Stimulated activated CD8-positive, alpha-beta memory T cell treated with anti-CD3 and anti-CD28 coated beads, Interleukin-12 subunit alpha, Interleukin-12 subunit beta, amount 100 ng/mL, for 1 hour (primary cell): ENCODE results near the gene ECSCR.
"Not testable (repeated sequence)": the region's sequence is repeated elsewhere in the genome, so short reads cannot be mapped to it uniquely, and the experiment has no call there.

Experiments
- DNase-seq: peaks from one replicate; pipeline ENCODE4 v3.0.0-alpha.2; 2020; ENCODE audit warnings: low read depth

Gene ECSCR

GRCh38 chr5:139462586-139463276 lies at the start of gene ECSCR:
Gene ECSCR (minus strand): TSS chr5:139462743. CDS start chr5:139462670, 73 bp downstream.
- DNase-seq: no peak

GRCh38 chr5:139504722-139505121 lies 42.2 kb upstream of the ECSCR start:
- not testable (repeated sequence) for DNase-seq

GRCh38 chr5:139503879-139504278 lies 41.3 kb upstream of the ECSCR start:
- not testable (repeated sequence) for DNase-seq

- not testable (repeated sequence) for DNase-seq
Measured at GRCh38 chr5:139503036-139503817, 40.7 kb upstream of the ECSCR start.

GRCh38 chr5:139501381-139501780 lies 38.8 kb upstream of the ECSCR start:
- no peak for DNase-seq

GRCh38 chr5:139495638-139496435 lies 33.3 kb upstream of the ECSCR start:
- no peak for DNase-seq

- DNase-seq: no peak
Measured at GRCh38 chr5:139494832-139495231, 32.3 kb upstream of the ECSCR start.

GRCh38 chr5:139494256-139494655 lies 31.7 kb upstream of the ECSCR start:
- DNase-seq: no peak

- DNase-seq: no peak
Measured at GRCh38 chr5:139492700-139493192, 30.2 kb upstream of the ECSCR start.

- DNase-seq: no peak
Measured at GRCh38 chr5:139488260-139488659, 25.7 kb upstream of the ECSCR start.

GRCh38 chr5:139486201-139486600 lies 23.7 kb upstream of the ECSCR start:
- no peak for DNase-seq

- DNase-seq: not testable (repeated sequence)
Measured at GRCh38 chr5:139482890-139483208, 20.3 kb upstream of the ECSCR start.

GRCh38 chr5:139482050-139482889 lies 19.7 kb upstream of the ECSCR start, which contains the start of gene STING1:
Gene STING1 (minus strand): TSS chr5:139482758. CDS start chr5:139481704, 1,054 bp downstream.
- DNase-seq: peak; percentile 47

- no peak for DNase-seq
Measured at GRCh38 chr5:139481580-139482049, 19.1 kb upstream of the ECSCR start.

GRCh38 chr5:139481122-139481533 lies 18.6 kb upstream of the ECSCR start:
- DNase-seq: no peak

- not testable (repeated sequence) for DNase-seq
Measured at GRCh38 chr5:139479729-139480128, 17.2 kb upstream of the ECSCR start.

GRCh38 chr5:139478657-139479423 lies 16.3 kb upstream of the ECSCR start:
- not testable (repeated sequence) for DNase-seq

GRCh38 chr5:139475865-139476617 lies 13.5 kb upstream of the ECSCR start:
- DNase-seq: no peak

- DNase-seq: no peak
Measured at GRCh38 chr5:139474890-139475791, 12.6 kb upstream of the ECSCR start.
